ENCODE measurements around the gene ACOT13.

GRCh38 chr6:24734166-24734565 is 67.3 kb downstream of the ACOT13 start:
- TF ChIP-seq CTCF (conservative IDR thresholded peaks at IDR 0.05) (no peak), ZFX (IDR thresholded peaks at IDR 0.05) (no peak)

Measured in C4-2B (cell line).